Upper lobe of left lung (tissue), 4 donors: ENCODE data around the gene PGR.

ENCODE experiments used
- CTCF ChIP-seq, 6 experiments: fragments of 450-650 bp in 4 of 6; fragments of 200-600 bp in 2 of 6; sonication (generic) in 2 of 6; IDR thresholded peaks; one replicate each; pipeline ENCODE4 v1.5.1; 2016 to 2019; ENCODE audit warnings: antibody characterized with exemption in 6 of 6
- POLR2AphosphoS5 ChIP-seq, 2 donors: sonication (generic); formaldehyde crosslinking; IDR thresholded peaks; one replicate each; pipeline ENCODE4 v1.5.1; 2017; ENCODE audit warnings: antibody characterized with exemption in 2 of 2

- TF ChIP-seq CTCF (IDR thresholded peaks at IDR 0.05): no peak
- no peak for TF ChIP-seq POLR2AphosphoS5 (IDR thresholded peaks at IDR 0.05)
Observed at GRCh38 chr11:101082813-101083212, 46.8 kb downstream of the PGR start.
